ENCODE results near the gene CHST8.

- TF ChIP-seq, protein P1, sequence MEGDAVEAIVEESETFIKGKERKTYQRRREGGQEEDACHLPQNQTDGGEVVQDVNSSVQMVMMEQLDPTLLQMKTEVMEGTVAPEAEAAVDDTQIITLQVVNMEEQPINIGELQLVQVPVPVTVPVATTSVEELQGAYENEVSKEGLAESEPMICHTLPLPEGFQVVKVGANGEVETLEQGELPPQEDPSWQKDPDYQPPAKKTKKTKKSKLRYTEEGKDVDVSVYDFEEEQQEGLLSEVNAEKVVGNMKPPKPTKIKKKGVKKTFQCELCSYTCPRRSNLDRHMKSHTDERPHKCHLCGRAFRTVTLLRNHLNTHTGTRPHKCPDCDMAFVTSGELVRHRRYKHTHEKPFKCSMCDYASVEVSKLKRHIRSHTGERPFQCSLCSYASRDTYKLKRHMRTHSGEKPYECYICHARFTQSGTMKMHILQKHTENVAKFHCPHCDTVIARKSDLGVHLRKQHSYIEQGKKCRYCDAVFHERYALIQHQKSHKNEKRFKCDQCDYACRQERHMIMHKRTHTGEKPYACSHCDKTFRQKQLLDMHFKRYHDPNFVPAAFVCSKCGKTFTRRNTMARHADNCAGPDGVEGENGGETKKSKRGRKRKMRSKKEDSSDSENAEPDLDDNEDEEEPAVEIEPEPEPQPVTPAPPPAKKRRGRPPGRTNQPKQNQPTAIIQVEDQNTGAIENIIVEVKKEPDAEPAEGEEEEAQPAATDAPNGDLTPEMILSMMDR (IDR thresholded peaks at IDR 0.05; ENCODE audit: borderline replicate concordance, extremely low read depth, low read length, poor library complexity, severe bottlenecking): no peak
- TF ChIP-seq EZH2 (IDR thresholded peaks at IDR 0.05; ENCODE audit: borderline replicate concordance, low read depth, low read length, severe bottlenecking): no peak
Observed at GRCh38 chr19:33798681-33799111, 176.9 kb downstream of the CHST8 start.
